HCT116 (cell line): Measurements from ENCODE around the gene TULP3. TPM values are rescaled to one million over a fixed set of nuclear protein-coding genes. Genes with fewer than 3 reads are reported as not detected.

Experiments used
- ATAC-seq: fragments of 200-7000 bp; cut with Tn5 transposase; 2 replicates; pipeline ENCODE4 v1.9.1; 2020; ENCODE audit warnings: mild to moderate bottlenecking, moderate library complexity
- BruUV-seq: library from RNA; stranded (reverse); fragments of 400-500 nt; replicated peaks from 2 replicates; lab custom pipeline; 2021; lab: Mats Ljungman, UMichigan
- CTCF ChIA-PET: fragments of 300-600 bp; sonication (Branson Sonifier 250); formaldehyde crosslinking; loops from one replicate; lab custom pipeline; 2021; ENCODE audit warnings: antibody characterized with exemption; lab: Charles Lee
- POLR2A ChIA-PET: fragments of 300-600, 350-600 bp; sonication (Branson Sonifier 250); formaldehyde crosslinking; loops from one replicate; lab custom pipeline; 2021; ENCODE audit warnings: antibody characterized with exemption; lab: Charles Lee
- RAD21 ChIA-PET, 2 experiments: fragments of 300-600 bp; sonication (Branson Sonifier 250); formaldehyde crosslinking; loops; one replicate each; lab custom pipeline; 2023; ENCODE audit warnings: low total read pairs in 2 of 2; ENCODE audit not compliant: uncharacterized antibody in 2 of 2, unreplicated experiment in 2 of 2, low non-redundant PET in 1 of 2; lab: Charles Lee
- DNase-seq: peaks from one replicate; pipeline ENCODE4 v3.0.0-alpha.2; 2010; ENCODE audit warnings: low read depth, low spot score
- H2AFZ ChIP-seq: fragments of 200-600 bp; shearing (Covaris generic), sonication (generic); 2 replicates; pipeline ENCODE4 v1.6.1; 2017; ENCODE audit warnings: low read depth, mixed run types, mixed read lengths, antibody characterized with exemption, low read length; ENCODE audit not compliant: poor library complexity, severe bottlenecking
- H3K27ac ChIP-seq: 2 replicates; pipeline ENCODE4 v1.5.1; 2012; ENCODE audit warnings: low read depth, low read length
- H3K27me3 ChIP-seq: fragments of 200-600 bp; sonication (generic); 2 replicates; pipeline ENCODE4 v1.6.1; 2016; ENCODE audit warnings: mixed run types, low read length, mixed read lengths; ENCODE audit not compliant: insufficient read depth
- H3K36me3 ChIP-seq, 2 experiments: fragments of 200-500 bp in 1 of 2; fragments of 200-600 bp in 1 of 2; sonication (Bioruptor generic) in 1 of 2; sonication (generic) in 1 of 2; 2 replicates each; pipeline versions ENCODE4 v1.5.1 to v1.6.1; 2014 to 2016; ENCODE audit warnings: low read length in 2 of 2, inconsistent platforms in 1 of 2, mixed read lengths in 1 of 2, mixed run types in 1 of 2; ENCODE audit not compliant: insufficient read depth in 2 of 2, control insufficient read depth in 1 of 2
- H3K4me1 ChIP-seq, 2 experiments: fragments of 200-600 bp in 1 of 2; sonication (generic) in 1 of 2; 2 replicates each; pipeline versions ENCODE4 v1.5.1 to v1.6.1; 2012 to 2017; ENCODE audit warnings: low read length in 2 of 2, inconsistent platforms in 1 of 2, mild to moderate bottlenecking in 1 of 2, mixed read lengths in 1 of 2, mixed run types in 1 of 2, moderate library complexity in 1 of 2; ENCODE audit not compliant: insufficient read depth in 2 of 2, control insufficient read depth in 1 of 2
- H3K4me2 ChIP-seq: fragments of 200-600 bp; sonication (generic); 2 replicates; pipeline ENCODE4 v1.6.1; 2017; ENCODE audit warnings: mixed run types, low read length, mixed read lengths
- H3K4me3 ChIP-seq, 2 experiments: fragments of 200-600 bp in 1 of 2; sonication (generic) in 1 of 2; replicated peaks in 1 of 2; 2 replicates each; pipeline ENCODE4 v1.5.1; 2011 to 2016; ENCODE audit warnings: low read length in 2 of 2, control low read depth in 1 of 2, low read depth in 1 of 2, mild to moderate bottlenecking in 1 of 2, mixed read lengths in 1 of 2, mixed run types in 1 of 2
- H3K79me2 ChIP-seq: fragments of 200-600 bp; sonication (generic); 2 replicates; pipeline ENCODE4 v1.6.1; 2017; ENCODE audit warnings: mild to moderate bottlenecking, mixed run types, low read length, moderate library complexity, mixed read lengths; ENCODE audit not compliant: insufficient read depth
- H3K9ac ChIP-seq: fragments of 200-600 bp; sonication (generic); 2 replicates; pipeline ENCODE4 v1.6.1; 2016; ENCODE audit warnings: low read length, mixed read lengths
- H3K9me2 ChIP-seq: fragments of 200-600 bp; sonication (generic), shearing (Covaris generic); 2 replicates; pipeline ENCODE4 v1.6.1; 2017; ENCODE audit warnings: mixed run types, mild to moderate bottlenecking, moderate library complexity; ENCODE audit not compliant: insufficient read depth
- H3K9me3 ChIP-seq, 2 experiments: fragments of 200-500 bp in 1 of 2; fragments of 200-600 bp in 1 of 2; sonication (Bioruptor generic) in 1 of 2; sonication (generic) in 1 of 2; 2 replicates each; pipeline ENCODE4 v1.6.1; 2014 to 2017; ENCODE audit warnings: low read length in 2 of 2, mixed read lengths in 2 of 2, inconsistent platforms in 1 of 2, low read depth in 1 of 2, mild to moderate bottlenecking in 1 of 2, mixed run types in 1 of 2, moderate library complexity in 1 of 2; ENCODE audit not compliant: control insufficient read depth in 1 of 2, insufficient read depth in 1 of 2
- H4K20me1 ChIP-seq: fragments of 200-600 bp; sonication (generic), shearing (Covaris generic); 2 replicates; pipeline ENCODE4 v1.6.1; 2017; ENCODE audit warnings: mixed run types, mild to moderate bottlenecking, moderate library complexity; ENCODE audit not compliant: insufficient read depth
- CEBPB ChIP-seq: IDR thresholded peaks from 2 replicates; pipeline ENCODE4 v1.6.1; 2012; ENCODE audit warnings: low read depth
- CTCF ChIP-seq, 3 experiments: fragments of 200-600 bp in 1 of 3; sonication (generic) in 1 of 3; IDR thresholded peaks in 2 of 3; conservative IDR thresholded peaks in 1 of 3; 2 replicates each; pipeline ENCODE4 v1.5.1; 2012 to 2017; ENCODE audit warnings: low read depth in 2 of 3, low read length in 2 of 3, antibody characterized with exemption in 1 of 3, borderline replicate concordance in 1 of 3, control low read depth in 1 of 3, mild to moderate bottlenecking in 1 of 3, mixed read lengths in 1 of 3, mixed run types in 1 of 3, moderate library complexity in 1 of 3; ENCODE audit not compliant: insufficient read depth in 1 of 3
- EGR1 ChIP-seq: IDR thresholded peaks from 2 replicates; pipeline ENCODE4 v1.6.1; 2012; ENCODE audit warnings: low read depth
- ELF1 ChIP-seq: IDR thresholded peaks from 2 replicates; pipeline ENCODE4 v1.6.1; 2012; ENCODE audit warnings: low read depth, borderline replicate concordance
- EZH2 ChIP-seq: fragments of 200-600 bp; sonication (generic); IDR thresholded peaks from 2 replicates; pipeline ENCODE4 v1.6.1; 2017; ENCODE audit warnings: antibody characterized with exemption, mixed run types
- EZH2phosphoT487 ChIP-seq: fragments of 200-600 bp; IDR thresholded peaks from 2 replicates; pipeline ENCODE4 v1.6.1; 2018; ENCODE audit warnings: antibody characterized with exemption, borderline replicate concordance
- FOSL1 ChIP-seq: IDR thresholded peaks from 2 replicates; pipeline ENCODE4 v1.6.1; 2012; ENCODE audit warnings: low read depth
- MAX ChIP-seq: IDR thresholded peaks from 2 replicates; pipeline ENCODE4 v1.6.1; 2012
- POLR2A ChIP-seq: IDR thresholded peaks from 2 replicates; pipeline ENCODE4 v1.7.0; 2011; ENCODE audit warnings: borderline replicate concordance; ENCODE audit not compliant: insufficient read depth, insufficient read length; ENCODE audit errors: extremely low read depth
- RAD21 ChIP-seq: IDR thresholded peaks from 2 replicates; pipeline ENCODE4 v1.6.1; 2012; ENCODE audit warnings: low read depth, mild to moderate bottlenecking
- SIN3A ChIP-seq: IDR thresholded peaks from 2 replicates; pipeline ENCODE4 v1.6.1; 2012; ENCODE audit warnings: low read depth
- SP1 ChIP-seq: IDR thresholded peaks from 2 replicates; pipeline ENCODE4 v1.6.1; 2012; ENCODE audit warnings: low read depth
- SRF ChIP-seq: IDR thresholded peaks from 2 replicates; pipeline ENCODE4 v1.6.1; 2012; ENCODE audit warnings: low read depth
- YY1 ChIP-seq: IDR thresholded peaks from 2 replicates; pipeline ENCODE4 v1.6.1; 2011; ENCODE audit warnings: low read length, low read depth, moderate library complexity, mild to moderate bottlenecking; ENCODE audit not compliant: insufficient replicate concordance; ENCODE audit errors: extremely low read depth
- ZBTB33 ChIP-seq: IDR thresholded peaks from 2 replicates; pipeline ENCODE4 v1.6.1; 2011; ENCODE audit warnings: mild to moderate bottlenecking, low read length, moderate library complexity; ENCODE audit not compliant: insufficient replicate concordance; ENCODE audit errors: extremely low read depth
- ZFX ChIP-seq: fragments of 450-650 bp; IDR thresholded peaks from 2 replicates; pipeline ENCODE4 v1.6.1; 2017
- ZNF274 ChIP-seq: fragments of 200-500 bp; sonication (Bioruptor generic); IDR thresholded peaks from 2 replicates; pipeline ENCODE4 v1.6.1; 2014; ENCODE audit warnings: mild to moderate bottlenecking, low read depth, low read length, inconsistent platforms
- intact Hi-C: fragments of 100-400 bp; cut with micrococcal nuclease; formaldehyde crosslinking; loops from 2 replicates; pipeline ENCODE4 v1.10.0; 2022
- total RNA-seq: library from RNA; stranded (reverse); gene quantifications from one replicate; pipeline ENCODE4 v1.2.1, GENCODE V29; 2021; ENCODE audit not compliant: unreplicated experiment

The TULP3 gene
- total RNA-seq, 1 experiment from 2014 or later: 21.3 TPM

GRCh38 chr12:2980630-2981029 is 89.9 kb downstream of the TULP3 start:
- intact Hi-C loops: no loop called here

GRCh38 chr12:2982361-2982760 is 91.7 kb downstream of the TULP3 start:
- no peak overlapping the region for H3K9ac ChIP-seq
- ATAC-seq (no peak), DNase-seq (no peak)
- POLR2A ChIA-PET: no interaction called here
- no peak overlapping the region for H3K4me2 ChIP-seq
- no peaks in the 10 kb centered on the region for H4K20me1 ChIP-seq
- H3K9me3 ChIP-seq: no peaks in the 10 kb centered on the region
- no peaks in the 10 kb centered on the region for H3K9me2 ChIP-seq
- CTCF ChIA-PET: no interaction called here
- H3K27me3 ChIP-seq: no peaks in the 10 kb centered on the region
- intact Hi-C loops: no loop called here
- RAD21 ChIA-PET: no interaction called here
- peaks cover 45% of the 10 kb centered on the region for H3K79me2 ChIP-seq
- no peak overlapping the region for H3K27ac ChIP-seq
- H3K4me3 ChIP-seq: no peak overlapping the region
- no peak overlapping the region for H2AFZ ChIP-seq
- H3K36me3 ChIP-seq: peaks cover 0 to 19% of the 10 kb centered on the region in 2 experiments; a peak in 1 of 4 replicates
- BruUV-seq: no TSS peak
- H3K4me1 ChIP-seq: no peaks in the 10 kb centered on the region
- TF ChIP-seq ZFX: no peak
- no peak for TF ChIP-seq MAX
- TF ChIP-seq FOSL1: no peak
- TF ChIP-seq EGR1: no peak
- TF ChIP-seq CTCF (IDR thresholded peaks at IDR 0.05 in 2 of 3, conservative IDR thresholded peaks at IDR 0.05 in 1 of 3; ENCODE audit: borderline replicate concordance in 1 of 3, insufficient read depth in 1 of 3, low read depth in 2 of 3, low read length in 2 of 3): no peak
- no peak for TF ChIP-seq ZBTB33
- TF ChIP-seq SIN3A: no peak
- no peak for TF ChIP-seq CEBPB
- TF ChIP-seq ELF1: no peak
- TF ChIP-seq EZH2phosphoT487: no peak
- no peak for TF ChIP-seq ZNF274
- no peak for TF ChIP-seq EZH2
- no peak for TF ChIP-seq POLR2A
- TF ChIP-seq SRF: no peak
- TF ChIP-seq SP1: no peak

More at GRCh38 chr12:2980630-2981029, 89.9 kb downstream of the TULP3 start:
- TF ChIP-seq EGR1 (no peak), EZH2 (no peak), ZNF274 (no peak), RAD21 (no peak), POLR2A (no peak), MAX (no peak), YY1 (no peak)
- Histone ChIP-seq H3K27me3 (no peaks in the 10 kb centered on the region), H4K20me1 (no peaks in the 10 kb centered on the region), H3K36me3 (peaks cover 0 to 19% of the 10 kb centered on the region in 2 experiments; a peak in 1 of 4 replicates), H3K4me3 (no peak overlapping the region), H3K4me2 (no peak overlapping the region), H2AFZ (no peak overlapping the region), H3K4me1 (no peaks in the 10 kb centered on the region), H3K9me2 (no peaks in the 10 kb centered on the region), H3K27ac (no peak overlapping the region), H3K79me2 (peaks cover 48% of the 10 kb centered on the region), H3K9me3 (no peaks in the 10 kb centered on the region), H3K9ac (no peak overlapping the region)
- ATAC-seq: no peak
- DNase-seq: no peak
- CTCF ChIA-PET: no interaction called here
- RAD21 ChIA-PET: interaction anchor here in 1 of 2 experiments (0.7 kb wide), 1 partner anchor 62 kb away, joined by 3 read pairs; no protein-coding TSS in a partner anchor
- POLR2A ChIA-PET: no interaction called here
- BruUV-seq: no TSS peak
